HG03139 (cell line): ENCODE data around the gene MTUS2.

Source experiments
- ATAC-seq: cut with Tn5 transposase; IDR thresholded peaks from one replicate; pipeline ENCODE4 v1.9.1; 2021; ENCODE audit not compliant: unreplicated experiment

MTUS2 gene

DNA sequence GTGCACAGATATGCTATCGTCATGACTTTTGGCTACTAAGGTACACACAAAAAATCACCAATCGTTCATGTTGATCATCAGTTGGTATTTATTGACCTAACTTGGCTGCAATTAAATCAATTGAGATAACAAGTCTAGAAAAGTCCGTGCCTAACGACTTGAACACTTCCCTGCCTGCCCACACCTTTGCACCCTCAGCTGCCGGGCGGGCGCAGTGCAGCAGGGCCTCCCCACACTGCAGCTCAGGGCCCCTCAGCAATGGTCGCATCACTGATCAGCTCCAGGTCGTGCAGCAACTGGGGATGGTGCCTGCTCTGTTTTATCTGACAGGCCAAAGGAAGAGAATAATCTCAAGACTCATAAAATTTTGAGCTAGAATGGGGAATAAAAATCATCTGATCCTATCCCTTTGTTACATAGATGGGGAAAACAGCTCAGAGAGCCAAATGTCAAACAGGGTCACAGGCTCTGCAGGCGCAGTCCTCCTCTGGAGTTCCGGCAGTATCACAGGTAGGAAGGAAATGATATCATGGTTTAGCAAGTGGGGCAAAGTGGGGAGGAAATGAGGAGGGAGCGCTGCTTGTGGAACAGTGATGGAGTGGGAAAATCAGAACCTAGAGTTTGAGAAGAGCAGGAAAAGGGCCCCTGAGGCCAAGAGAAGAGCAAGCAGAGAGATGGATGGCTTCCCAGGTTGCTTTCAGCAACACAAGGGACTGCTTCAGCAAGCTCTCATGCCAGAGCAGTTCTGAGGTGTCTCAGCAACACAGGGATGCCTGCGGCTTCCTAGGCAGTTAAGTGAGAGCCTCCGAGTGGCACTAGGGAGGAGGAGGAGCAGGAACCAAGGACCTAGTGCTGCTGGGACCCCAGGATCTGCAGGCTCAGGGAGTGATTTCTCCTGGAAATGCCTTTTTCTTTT, 717.9 kb downstream of the MTUS2 start:
- no peak for ATAC-seq

DNA sequence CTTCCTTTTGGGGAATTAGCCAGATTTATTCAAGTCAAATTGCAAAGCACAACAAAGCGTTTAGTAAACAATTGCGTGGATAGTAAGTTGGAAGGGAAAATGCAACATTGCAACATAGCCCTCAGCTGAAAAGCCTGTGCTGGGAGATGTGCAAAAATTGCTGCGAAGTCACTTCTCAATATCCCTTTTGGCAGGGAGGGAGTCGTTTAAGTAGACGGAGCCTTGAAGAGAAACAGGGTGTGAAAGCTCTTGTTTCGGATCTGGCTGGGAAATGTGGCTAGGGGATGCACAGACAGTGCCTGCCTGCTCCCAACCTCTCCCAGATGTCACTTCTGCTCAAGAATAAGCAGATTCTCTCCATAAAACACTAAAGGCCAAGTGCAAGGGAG, 718.5 kb downstream of the MTUS2 start:
- ATAC-seq, result no peak

DNA sequence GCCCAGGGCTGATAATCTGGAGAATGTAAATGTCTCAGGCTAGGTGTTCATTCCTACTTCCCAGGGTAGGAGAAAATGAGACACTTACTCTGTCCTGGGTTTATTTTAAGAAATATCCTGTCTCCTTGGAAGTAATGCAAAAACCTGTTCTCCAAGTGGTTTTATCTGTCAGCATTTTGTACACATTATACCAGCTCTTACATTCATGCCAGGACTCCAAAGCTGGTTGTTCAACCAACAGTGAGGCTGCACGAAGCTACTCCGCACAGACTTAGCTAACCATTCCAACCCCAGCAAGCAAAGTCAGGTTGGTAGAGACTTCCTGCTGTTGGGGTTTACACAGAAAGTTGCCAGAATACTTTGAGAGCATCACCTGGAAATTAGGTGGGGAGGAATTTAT, 719.7 kb downstream of the MTUS2 start:
- ATAC-seq, result no peak

DNA sequence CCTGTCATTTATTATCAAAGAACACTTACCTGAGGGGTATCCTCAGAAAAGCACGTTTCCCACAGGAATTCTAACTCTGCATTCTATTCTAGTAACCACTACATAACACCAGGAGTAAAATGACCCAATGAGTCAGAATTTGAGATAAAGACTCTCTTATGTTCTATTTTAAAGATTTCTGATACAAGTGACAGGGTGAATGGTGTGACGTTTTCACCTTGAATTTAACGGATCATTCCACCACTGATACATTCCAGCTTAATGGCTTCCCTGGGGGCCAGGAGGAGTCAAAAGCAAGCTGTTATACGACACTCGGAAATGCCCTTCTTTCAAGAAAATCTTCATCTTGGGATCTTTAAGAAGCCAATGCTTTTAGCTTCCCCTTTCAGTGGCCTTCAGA, 720.2 kb downstream of the MTUS2 start:
- ATAC-seq, result no peak

DNA sequence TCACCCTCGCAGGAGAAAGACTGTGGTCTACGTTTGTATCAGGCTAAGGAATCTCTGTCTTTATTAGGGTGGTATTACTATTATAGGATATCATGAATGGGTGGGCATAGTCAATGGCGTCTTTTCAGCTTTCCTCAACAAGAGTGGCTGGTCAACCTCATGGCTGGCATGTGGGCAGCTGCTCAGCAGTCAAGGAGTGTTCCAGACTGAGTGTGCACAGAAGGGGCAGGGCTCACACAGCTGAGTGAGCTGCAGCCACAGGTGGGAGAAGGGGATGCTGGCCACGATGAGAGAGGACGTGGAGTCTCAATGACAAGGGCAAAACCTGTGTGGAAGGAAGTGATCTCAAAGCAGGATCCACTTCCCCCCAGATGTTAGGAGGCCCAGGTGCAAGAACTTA, 720.7 kb downstream of the MTUS2 start:
- no peak for ATAC-seq

DNA sequence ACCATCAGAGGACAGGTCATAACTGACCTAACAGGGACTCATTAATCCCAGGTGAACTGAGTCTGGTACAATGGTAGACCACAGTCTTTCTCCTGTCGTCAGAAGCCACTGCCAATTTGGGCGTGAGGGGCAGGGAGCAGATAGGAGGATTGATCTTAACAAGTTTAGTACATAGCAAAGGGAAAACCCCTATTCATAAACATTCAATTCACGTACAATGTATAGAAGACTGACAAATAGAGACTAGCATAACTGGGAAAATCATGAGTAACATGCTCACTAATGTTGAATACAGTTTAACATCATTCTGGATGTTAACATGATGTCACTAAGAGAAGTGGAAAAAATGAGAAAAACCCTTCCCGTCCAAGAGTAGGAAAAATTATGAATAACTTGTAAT, 721.3 kb downstream of the MTUS2 start:
- no peak for ATAC-seq

DNA sequence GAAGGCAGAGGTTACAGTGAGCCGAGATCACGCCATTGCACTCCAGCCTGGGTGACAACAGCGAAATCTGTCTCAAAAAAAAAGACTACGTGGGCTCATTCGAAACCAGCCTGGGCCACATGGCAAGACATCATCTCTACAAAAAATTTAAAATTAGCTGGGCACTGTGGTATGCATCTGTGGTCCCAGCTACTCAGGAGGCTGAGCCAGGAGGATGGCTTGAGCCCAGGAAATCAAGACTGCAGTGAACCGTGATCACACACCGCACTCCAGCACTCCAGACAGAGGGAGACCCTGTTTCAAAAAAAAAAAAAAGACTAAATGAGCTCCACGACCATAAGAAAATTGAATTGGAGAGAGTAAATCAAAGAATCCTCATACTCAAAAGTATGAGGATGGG, 722.2 kb downstream of the MTUS2 start:
- ATAC-seq, result no peak

DNA sequence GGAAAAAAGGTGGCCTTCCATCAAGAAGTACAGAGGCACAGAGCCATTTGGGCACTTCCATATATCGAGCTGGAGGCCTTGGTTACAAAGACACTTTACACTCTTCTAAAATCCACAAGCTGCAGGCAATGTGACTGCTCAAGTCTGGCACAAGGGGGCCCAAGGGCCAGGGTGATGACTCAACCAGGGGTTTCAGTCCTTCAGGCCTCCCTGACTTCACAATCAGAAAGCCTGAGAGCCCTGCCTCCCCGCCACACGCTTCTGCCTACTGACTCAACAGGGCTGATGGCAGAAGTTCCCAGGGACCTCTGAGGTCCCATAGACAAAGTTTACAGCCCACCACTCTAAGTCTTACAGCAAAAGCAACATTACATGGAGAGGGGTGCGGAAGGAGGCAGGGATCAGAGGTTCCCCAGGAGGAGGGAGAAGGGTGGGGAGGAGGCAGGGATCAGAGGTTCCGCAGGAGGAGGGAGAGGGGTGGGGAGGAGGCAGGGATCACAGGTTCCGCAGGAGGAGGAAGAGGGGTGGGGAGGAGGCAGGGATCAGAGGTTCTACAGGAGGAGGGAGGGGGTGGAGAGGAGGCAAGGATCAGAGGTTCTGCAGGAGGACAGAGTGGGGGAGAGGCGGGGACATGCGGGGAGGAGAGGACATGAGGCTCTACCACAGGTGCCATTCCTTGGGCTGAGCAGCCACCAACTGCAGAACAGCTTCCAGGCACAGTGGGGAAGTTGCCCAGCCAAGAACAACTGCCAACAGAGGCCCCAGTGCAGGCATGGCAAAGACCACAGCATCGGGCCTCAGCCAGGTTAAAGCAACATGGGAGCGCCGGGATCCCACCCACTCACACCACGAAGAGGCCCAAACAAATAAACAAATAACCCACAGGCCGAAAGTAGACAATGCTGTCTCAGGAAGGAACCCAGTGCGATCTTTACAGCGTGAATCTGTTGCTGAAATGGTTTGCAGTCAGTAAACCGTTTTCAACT, 723.4 kb downstream of the MTUS2 start:
- ATAC-seq, result peak; percentile 85

DNA sequence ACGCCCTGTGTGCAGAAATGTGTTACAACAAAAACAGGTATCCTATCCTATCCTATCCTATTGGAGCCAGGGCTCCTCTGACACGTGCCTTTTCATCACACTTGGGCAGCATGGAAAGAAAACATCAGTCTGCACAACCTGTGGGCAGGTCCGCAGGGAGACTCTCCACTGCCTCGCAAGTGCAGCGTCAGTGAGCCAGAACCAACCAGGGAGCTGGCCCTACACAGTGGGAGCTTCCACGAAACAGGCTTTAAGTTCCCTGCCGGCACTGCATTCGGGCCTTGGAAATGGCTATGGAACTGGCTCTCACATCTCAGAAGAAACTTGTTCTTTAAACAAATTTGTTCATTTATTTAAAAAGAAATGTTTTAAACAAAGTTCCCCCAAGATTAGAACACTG, 725.8 kb downstream of the MTUS2 start:
- ATAC-seq, result no peak

DNA sequence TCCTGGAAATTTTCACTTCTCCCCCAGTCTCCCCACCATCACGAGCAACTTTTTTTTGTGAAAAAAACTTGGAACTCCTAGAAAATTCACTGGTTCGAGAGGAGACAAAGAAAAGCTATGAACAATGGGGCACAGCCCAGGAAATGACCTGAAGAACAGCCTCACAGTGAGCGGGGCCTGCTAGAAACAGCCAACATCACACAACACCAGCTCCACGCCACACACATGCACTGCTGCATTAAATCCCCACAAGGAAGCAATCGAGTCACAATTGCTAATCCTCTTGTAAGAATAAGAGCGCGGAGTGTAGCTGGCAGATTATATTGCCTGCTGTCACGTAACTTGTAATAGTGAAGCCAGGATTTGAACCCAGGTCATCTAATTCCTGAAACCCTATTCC, 726.5 kb downstream of the MTUS2 start:
- ATAC-seq, result no peak

DNA sequence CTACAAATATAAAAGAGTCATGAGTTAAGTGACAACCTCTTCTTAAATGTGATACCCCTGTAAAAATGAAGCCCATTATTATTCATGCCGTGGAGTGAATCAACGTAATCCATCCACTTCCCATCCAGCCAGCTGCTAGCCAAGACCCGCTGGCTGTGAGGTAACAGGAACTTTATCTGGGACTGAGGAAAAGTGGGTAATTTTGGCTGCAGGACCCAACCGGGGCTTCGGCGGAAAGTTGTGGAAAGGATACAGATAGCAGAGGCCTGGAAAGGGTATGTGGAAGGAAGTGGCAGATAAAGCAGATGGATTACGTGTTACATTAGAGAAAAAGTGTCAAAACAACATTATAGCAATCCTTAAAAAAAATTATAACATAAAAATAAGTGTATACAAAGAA, 727.0 kb downstream of the MTUS2 start:
- ATAC-seq, result no peak

DNA sequence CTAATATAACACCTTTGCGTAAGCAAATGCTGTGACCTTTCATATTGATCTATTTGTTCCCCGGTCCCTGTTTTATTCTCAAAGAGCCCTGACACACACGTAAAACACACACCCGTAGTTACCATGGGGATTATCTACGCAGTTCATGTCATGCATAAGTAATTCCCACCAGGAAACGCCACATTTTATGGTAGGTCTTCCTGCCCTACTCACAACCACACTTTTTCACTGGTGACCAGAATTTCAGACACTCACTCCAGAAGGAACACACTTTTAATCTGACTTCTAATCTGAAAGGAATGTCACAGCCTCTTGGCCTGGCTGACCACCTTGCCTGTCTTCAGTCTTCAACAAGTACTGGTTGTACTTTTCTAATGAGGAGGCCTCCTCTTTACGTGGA, 728.6 kb downstream of the MTUS2 start:
- no peak for ATAC-seq

DNA sequence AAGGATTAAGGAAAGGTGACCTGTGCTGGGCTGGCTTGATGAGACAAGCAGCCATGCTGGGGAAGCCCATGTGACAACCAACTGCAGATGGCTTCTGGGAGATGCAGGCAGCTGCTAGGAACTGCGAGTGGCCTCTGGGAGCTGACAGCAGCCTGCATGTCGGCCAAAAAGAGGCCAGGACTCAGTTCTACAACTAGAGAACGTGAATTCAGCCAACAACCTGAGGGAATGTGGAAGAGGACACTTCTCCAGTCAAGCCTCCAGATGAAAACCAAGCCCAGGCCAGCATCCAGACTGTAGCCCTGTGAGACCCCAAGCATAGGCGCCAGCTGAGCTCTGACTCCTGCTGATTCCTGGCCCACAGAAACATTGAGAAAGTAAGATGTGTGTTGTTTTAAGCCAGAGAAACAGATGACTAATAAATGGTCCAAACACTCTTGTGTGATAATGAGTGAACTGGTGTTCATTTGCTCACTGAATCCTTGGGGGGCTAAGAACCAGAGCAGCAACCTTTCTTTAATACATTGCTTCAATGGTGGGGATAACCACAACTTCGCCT, 730.4 kb downstream of the MTUS2 start:
- ATAC-seq, result no peak

DNA sequence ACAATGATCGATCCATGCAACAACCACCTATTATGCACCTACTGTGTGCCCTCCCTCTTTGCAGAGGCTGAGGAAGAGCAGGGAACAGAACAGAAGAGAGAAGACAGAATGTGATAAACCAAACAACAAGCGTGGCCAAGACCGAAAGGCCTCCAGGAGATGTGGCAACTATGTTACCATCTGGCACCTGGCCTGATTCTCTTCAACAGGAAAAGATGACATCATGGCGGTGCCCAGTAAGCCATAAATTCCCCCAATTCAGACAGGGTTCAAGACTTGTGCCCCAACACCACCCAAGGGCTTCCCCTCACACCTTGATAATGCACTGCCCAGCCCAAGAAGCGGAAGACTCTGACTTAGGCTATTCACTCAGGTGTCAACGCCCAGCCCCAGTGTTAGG, 731.1 kb downstream of the MTUS2 start:
- ATAC-seq, result no peak
